Measurements from ENCODE around the gene TDRD6.
"Not testable (repeated sequence)": the region's sequence is repeated elsewhere in the genome, so short reads cannot be mapped to it uniquely, and the experiment has no call there.

Gene TDRD6

GRCh38 chr6:46688966-46689335, 1.3 kb downstream of the TDRD6 start:
- DNase-seq = no peak

- no peak for DNase-seq
Measured at GRCh38 chr6:46689657-46690056, 2.0 kb downstream of the TDRD6 start.

GRCh38 chr6:46690141-46690755, 2.6 kb downstream of the TDRD6 start:
- DNase-seq = no peak

GRCh38 chr6:46690911-46691451, 3.3 kb downstream of the TDRD6 start:
- no peak for DNase-seq

GRCh38 chr6:46699970-46700369, 12.3 kb downstream of the TDRD6 start:
- no peak for DNase-seq

GRCh38 chr6:46704562-46704961, 16.9 kb downstream of the TDRD6 start:
- DNase-seq = no peak

GRCh38 chr6:46706464-46706863, 18.8 kb downstream of the TDRD6 start:
- no peak for DNase-seq

GRCh38 chr6:46711491-46711890, 23.8 kb downstream of the TDRD6 start:
- DNase-seq = no peak

GRCh38 chr6:46715141-46715540, 27.5 kb downstream of the TDRD6 start:
- no peak for DNase-seq

- DNase-seq = no peak
Measured at GRCh38 chr6:46719099-46719498, 31.4 kb downstream of the TDRD6 start.

GRCh38 chr6:46720401-46720800, 32.7 kb downstream of the TDRD6 start:
- DNase-seq = no peak

- DNase-seq = no peak
Measured at GRCh38 chr6:46729787-46730326, 42.2 kb downstream of the TDRD6 start.

GRCh38 chr6:46730921-46731461, 43.3 kb downstream of the TDRD6 start:
- no peak for DNase-seq

GRCh38 chr6:46733341-46733801, 45.7 kb downstream of the TDRD6 start:
- DNase-seq = no peak

GRCh38 chr6:46734867-46735719, 47.4 kb downstream of the TDRD6 start, which contains the start of gene PLA2G7:
Gene PLA2G7, minus strand, starts transcription at chr6:46735375. Its CDS starts 12,484 bp downstream, at chr6:46722891.
- no peak for DNase-seq

GRCh38 chr6:46735720-46736031, 48.0 kb downstream of the TDRD6 start:
- no peak for DNase-seq

- DNase-seq = no peak
Measured at GRCh38 chr6:46736906-46737305, 49.2 kb downstream of the TDRD6 start.

- no peak for DNase-seq
Measured at GRCh38 chr6:46741482-46741881, 53.8 kb downstream of the TDRD6 start.

- DNase-seq = no peak
Measured at GRCh38 chr6:46741910-46742309, 54.2 kb downstream of the TDRD6 start.

- DNase-seq = no peak
Measured at GRCh38 chr6:46743425-46744158, 55.9 kb downstream of the TDRD6 start.

- DNase-seq = not testable (repeated sequence)
Measured at GRCh38 chr6:46744159-46744725, 56.6 kb downstream of the TDRD6 start.

GRCh38 chr6:46745973-46746372, 58.3 kb downstream of the TDRD6 start:
- DNase-seq = no peak

GRCh38 chr6:46746696-46747095, 59.0 kb downstream of the TDRD6 start, which contains the start of gene ANKRD66:
Gene ANKRD66, plus strand, starts transcription at chr6:46746933. Its CDS starts 5,016 bp downstream, at chr6:46751949.
- DNase-seq = no peak

Measured in stimulated activated CD8-positive, alpha-beta memory T cell treated with anti-CD3 and anti-CD28 coated beads, Interleukin-4, amount 100 ng/mL, for 48 hours (primary cell).